ENCODE results near the gene KRTAP4-7.

Gene KRTAP4-7

DNA sequence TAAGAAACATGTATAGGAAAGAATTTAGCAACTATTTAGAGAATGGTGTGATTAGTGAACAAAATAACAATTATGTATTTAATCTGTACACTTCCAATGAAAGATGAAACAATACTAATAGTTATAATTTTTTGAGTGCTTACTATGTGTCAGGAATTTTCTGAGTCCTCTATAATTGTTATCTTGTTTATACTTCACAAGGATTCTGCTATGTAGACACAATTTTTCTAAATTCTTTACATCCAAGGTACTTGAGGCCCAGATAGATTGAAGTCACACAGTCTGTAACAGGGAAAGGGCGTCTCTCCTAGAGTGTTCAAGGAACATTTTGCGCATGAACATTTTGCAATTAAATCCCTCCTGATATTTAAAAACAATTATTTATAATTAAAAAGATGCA is 41.1 kb downstream of the KRTAP4-7 start:
- no peak for DNase-seq (ENCODE audit: low read depth)
- H3K4me3 ChIP-seq (ENCODE audit: low read depth, low read length): no peak overlapping the region
- TF ChIP-seq, protein P1, sequence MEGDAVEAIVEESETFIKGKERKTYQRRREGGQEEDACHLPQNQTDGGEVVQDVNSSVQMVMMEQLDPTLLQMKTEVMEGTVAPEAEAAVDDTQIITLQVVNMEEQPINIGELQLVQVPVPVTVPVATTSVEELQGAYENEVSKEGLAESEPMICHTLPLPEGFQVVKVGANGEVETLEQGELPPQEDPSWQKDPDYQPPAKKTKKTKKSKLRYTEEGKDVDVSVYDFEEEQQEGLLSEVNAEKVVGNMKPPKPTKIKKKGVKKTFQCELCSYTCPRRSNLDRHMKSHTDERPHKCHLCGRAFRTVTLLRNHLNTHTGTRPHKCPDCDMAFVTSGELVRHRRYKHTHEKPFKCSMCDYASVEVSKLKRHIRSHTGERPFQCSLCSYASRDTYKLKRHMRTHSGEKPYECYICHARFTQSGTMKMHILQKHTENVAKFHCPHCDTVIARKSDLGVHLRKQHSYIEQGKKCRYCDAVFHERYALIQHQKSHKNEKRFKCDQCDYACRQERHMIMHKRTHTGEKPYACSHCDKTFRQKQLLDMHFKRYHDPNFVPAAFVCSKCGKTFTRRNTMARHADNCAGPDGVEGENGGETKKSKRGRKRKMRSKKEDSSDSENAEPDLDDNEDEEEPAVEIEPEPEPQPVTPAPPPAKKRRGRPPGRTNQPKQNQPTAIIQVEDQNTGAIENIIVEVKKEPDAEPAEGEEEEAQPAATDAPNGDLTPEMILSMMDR (IDR thresholded peaks at IDR 0.05; ENCODE audit: low read depth, low read length, missing control alignments): no peak

DNA sequence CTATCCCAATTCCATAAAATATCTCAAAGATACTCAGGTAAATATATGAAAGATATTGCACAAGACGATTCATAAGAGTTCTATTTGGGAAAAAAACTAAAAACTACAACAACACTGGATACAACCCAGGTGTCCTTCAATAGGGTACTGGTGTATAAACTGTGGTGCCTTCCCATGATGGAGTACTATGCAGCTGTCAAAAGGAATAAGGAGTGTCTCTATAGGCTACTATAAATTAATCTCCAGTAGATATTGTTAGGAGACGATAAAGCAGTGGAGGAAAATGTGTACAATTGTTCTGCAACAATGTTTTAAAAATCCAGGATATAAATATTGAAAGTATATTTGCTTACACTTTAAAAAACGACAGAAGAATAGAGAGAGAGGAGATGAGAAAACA is 42.5 kb downstream of the KRTAP4-7 start:
- H3K4me3 ChIP-seq (ENCODE audit: low read depth, low read length): no peak overlapping the region
- DNase-seq (ENCODE audit: low read depth): no peak
- TF ChIP-seq, protein P1 (IDR thresholded peaks at IDR 0.05; ENCODE audit: low read depth, low read length, missing control alignments): no peak

DNA sequence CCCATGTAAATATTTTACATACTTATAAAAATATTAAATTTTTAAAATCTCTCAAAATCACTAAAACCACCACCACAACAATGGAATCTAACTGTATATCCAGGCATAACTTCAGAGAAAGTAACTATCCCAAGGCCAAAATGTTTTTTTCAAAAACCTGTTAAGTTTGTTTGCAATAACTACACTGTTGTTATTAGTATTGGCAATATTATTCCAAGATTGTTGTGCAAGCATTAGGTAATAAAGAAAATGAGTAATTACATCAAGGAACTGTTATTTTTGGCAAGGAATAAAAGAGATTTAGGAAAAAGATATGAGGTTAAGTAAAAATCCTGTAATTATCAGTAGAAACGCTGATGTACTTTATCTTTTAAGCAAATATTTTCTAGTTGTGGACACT is 43.4 kb downstream of the KRTAP4-7 start:
- no peak overlapping the region for H3K4me3 ChIP-seq (ENCODE audit: low read depth, low read length)
- TF ChIP-seq, protein P1 (IDR thresholded peaks at IDR 0.05; ENCODE audit: low read depth, low read length, missing control alignments): no peak
- DNase-seq (ENCODE audit: low read depth): no peak

DNA sequence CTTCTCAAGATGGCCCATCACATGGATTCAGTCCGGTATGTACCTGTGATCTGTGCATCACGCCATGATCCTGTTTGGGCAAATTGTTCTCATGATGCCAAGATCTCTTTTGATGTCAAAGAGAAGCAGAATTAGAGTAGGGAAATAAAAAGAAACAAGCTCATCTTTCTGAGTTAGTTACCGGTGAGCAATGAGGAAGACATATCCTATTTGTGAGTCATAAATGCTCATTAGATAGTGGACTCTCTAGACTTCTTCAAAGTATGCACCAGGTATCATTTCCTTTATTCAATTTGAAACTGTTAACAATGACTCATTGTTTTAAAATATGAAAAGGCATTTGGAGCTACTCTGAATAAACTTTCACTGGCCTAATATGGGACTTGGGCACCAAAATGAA is 48.0 kb downstream of the KRTAP4-7 start:
- TF ChIP-seq, protein P1 (IDR thresholded peaks at IDR 0.05; ENCODE audit: low read depth, low read length, missing control alignments): no peak
- DNase-seq (ENCODE audit: low read depth): no peak
- no peak overlapping the region for H3K4me3 ChIP-seq (ENCODE audit: low read depth, low read length)

GRCh38 chr17:41133880-41134735 is 50.2 kb downstream of the KRTAP4-7 start:
- no peak for DNase-seq (ENCODE audit: low read depth)
- H3K4me3 ChIP-seq (ENCODE audit: low read depth, low read length): no peak overlapping the region
- TF ChIP-seq, protein P1 (IDR thresholded peaks at IDR 0.05; ENCODE audit: low read depth, low read length, missing control alignments): no peak

All from GM12864 (cell line).